GM19238 (cell line): ENCODE data around the gene FDPS.

Experiments
- DNase-seq: peaks from one replicate; pipeline ENCODE4 v3.0.0; 2011; ENCODE audit warnings: low spot score; ENCODE audit not compliant: insufficient read length

FDPS gene

GRCh38 chr1:155360051-155360450 lies 51.4 kb downstream of the FDPS start:
- no peak for DNase-seq
